ENCODE results near the gene SPSB2.
"Not testable (repeated sequence)": the region's sequence is repeated elsewhere in the genome, so short reads cannot be mapped to it uniquely, and the experiment has no call there.

Gene SPSB2

GRCh38 chr12:6873094-6874014 lies at the start of gene SPSB2:
TSS of gene SPSB2 (minus strand) at chr12:6873303. CDS start at chr12:6872901, 402 bp downstream.
- DNase-seq (ENCODE audit: low read depth in 2 of 2): peak; percentile 99 to 100

- no peak for DNase-seq (ENCODE audit: low read depth in 2 of 2)
Measured at GRCh38 chr12:6921996-6922946, 49.2 kb upstream of the SPSB2 start.

- no peak for DNase-seq (ENCODE audit: low read depth in 2 of 2)
Measured at GRCh38 chr12:6921539-6921938, 48.4 kb upstream of the SPSB2 start.

- no peak for DNase-seq (ENCODE audit: low read depth in 2 of 2)
Measured at GRCh38 chr12:6919588-6919987, 46.5 kb upstream of the SPSB2 start.

- DNase-seq (ENCODE audit: low read depth in 2 of 2): no peak
Measured at GRCh38 chr12:6917491-6918231, 44.6 kb upstream of the SPSB2 start.

GRCh38 chr12:6916426-6917200 lies 43.5 kb upstream of the SPSB2 start:
- no peak for DNase-seq (ENCODE audit: low read depth in 2 of 2)

- no peak for DNase-seq (ENCODE audit: low read depth in 2 of 2)
Measured at GRCh38 chr12:6915789-6916285, 42.7 kb upstream of the SPSB2 start.

- DNase-seq (ENCODE audit: low read depth in 2 of 2): no peak
Measured at GRCh38 chr12:6914947-6915788, 42.1 kb upstream of the SPSB2 start.

- DNase-seq (ENCODE audit: low read depth in 2 of 2): peak; percentile 69 to 72
Measured at GRCh38 chr12:6914246-6914946, 41.3 kb upstream of the SPSB2 start, which contains the start of gene ENO2. TSS of gene ENO2 (plus strand) at chr12:6914580. CDS start at chr12:6915833, 1,253 bp downstream.

- DNase-seq (ENCODE audit: low read depth in 2 of 2): no peak
Measured at GRCh38 chr12:6912164-6912935, 39.2 kb upstream of the SPSB2 start.

- no peak for DNase-seq (ENCODE audit: low read depth in 2 of 2)
Measured at GRCh38 chr12:6909421-6910145, 36.5 kb upstream of the SPSB2 start.

GRCh38 chr12:6908141-6908540 lies 35.0 kb upstream of the SPSB2 start:
- not testable (repeated sequence) for DNase-seq (ENCODE audit: low read depth in 2 of 2)

- no peak for DNase-seq (ENCODE audit: low read depth in 2 of 2)
Measured at GRCh38 chr12:6905414-6906040, 32.4 kb upstream of the SPSB2 start.

- DNase-seq (ENCODE audit: low read depth in 2 of 2): peak; percentile 97 to 99
Measured at GRCh38 chr12:6904280-6905276, 31.5 kb upstream of the SPSB2 start, which contains the start of gene LRRC23. TSS of gene LRRC23 (plus strand) at chr12:6904822. CDS start at chr12:6905634, 812 bp downstream.

GRCh38 chr12:6903722-6904121 lies 30.6 kb upstream of the SPSB2 start:
- DNase-seq (ENCODE audit: low read depth in 2 of 2): no peak

- no peak for DNase-seq (ENCODE audit: low read depth in 2 of 2)
Measured at GRCh38 chr12:6902448-6902847, 29.3 kb upstream of the SPSB2 start.
